ENCODE measurements around the gene TUBGCP2.

GRCh38 chr10:133276435-133277201, 32.1 kb downstream of the TUBGCP2 start, which contains the start of gene ADAM8:
- no peak for TF ChIP-seq CTCF (IDR thresholded peaks at IDR 0.05)
- no peak for TF ChIP-seq POLR2A (IDR thresholded peaks at IDR 0.05)
